Measurements from ENCODE around the gene ABHD2.
"Not testable (repeated sequence)": the region's sequence is repeated elsewhere in the genome, so short reads cannot be mapped to it uniquely, and the experiment has no call there.

Gene ABHD2

DNA sequence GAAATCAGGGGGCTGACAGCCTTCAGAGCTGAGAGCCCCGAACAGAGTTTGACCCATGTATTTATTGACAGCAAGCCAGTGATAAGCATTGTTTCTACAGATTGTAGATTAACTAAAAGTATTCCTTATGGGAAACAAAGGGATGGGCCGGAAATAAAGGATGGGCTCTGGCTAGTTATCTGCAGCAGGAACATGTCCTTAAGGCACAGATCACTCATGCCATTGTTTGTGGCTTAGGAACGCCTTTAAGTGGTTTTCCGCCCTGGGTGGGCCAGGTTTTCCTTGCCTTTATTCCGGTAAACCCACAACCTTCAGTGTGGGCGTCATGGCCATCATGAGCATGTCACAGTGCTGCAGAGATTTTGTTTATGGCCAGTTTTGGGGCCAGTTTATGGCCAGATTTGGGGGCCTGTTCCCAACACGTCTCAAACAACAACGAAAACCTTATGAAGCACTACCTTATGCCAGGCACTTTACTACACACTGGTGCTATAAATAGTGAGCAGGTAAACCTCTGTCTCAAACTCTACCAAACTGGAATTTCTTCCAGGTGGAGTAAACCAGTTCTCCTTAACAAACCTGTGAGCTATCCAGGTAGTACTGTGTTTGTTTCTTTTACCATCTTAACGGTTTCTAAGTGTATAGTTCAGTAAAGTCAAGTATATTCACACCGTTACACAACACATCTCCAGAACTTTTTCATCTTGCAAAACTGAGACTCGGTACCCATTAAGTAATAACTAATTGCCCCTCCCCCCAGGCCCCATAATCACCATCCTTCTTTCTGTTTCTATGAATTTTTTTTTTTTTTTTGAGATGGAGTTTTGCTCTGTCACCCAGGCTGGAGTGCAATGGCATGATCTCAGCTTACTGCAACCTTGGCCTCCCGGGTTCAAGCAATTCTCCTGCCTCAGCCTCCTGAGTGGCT lies 151.9 kb downstream of the ABHD2 start:
- not testable (repeated sequence) for H3K9ac ChIP-seq, H3K4me3 ChIP-seq, H3K27me3 ChIP-seq

DNA sequence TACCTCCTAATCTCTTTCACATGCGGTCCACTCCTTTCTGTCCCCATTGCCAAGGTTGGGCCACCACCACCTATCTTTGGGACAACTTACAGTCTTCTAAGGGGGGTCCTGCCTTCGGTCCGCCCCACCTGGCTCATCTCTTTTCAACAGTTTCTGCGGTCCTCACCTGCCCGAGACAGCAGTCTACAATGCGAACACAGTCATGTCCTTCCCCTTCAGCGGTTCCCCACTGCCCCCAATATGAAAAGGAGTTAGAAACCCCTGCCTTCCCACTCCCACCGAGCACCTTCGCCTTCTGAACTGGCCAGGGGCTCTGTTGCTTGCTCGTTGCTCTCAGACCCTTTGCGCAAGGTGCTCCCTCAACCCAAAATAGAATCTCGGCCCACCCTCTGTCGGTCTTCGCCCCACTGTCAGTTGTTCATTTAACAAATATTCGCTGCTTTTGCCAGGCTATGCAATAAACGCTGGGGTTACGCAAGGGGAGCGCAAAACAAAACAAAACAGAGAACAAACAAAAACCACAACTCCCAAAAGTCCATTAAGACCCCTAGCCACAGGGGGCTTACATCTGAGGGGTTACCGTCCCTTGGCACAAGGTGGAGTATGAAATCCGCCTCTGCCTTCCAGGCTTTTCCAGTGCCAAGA lies 154.9 kb downstream of the ABHD2 start:
- H3K36me3 ChIP-seq: peaks cover under 1 to 26% (median 16%) of the 10 kb centered on the region in 11 experiments; a peak in 21 of 22 replicates
- peak in 8 of 11 experiments; percentile 42 to 91 (median 64); a peak in 13 of 22 replicates for TF ChIP-seq Cebpa-rat (IDR thresholded peaks at IDR 0.05)
- H3K9me3 ChIP-seq (replicated peaks in 1 of 11): peaks cover 0 to 20% (median 12%) of the 10 kb centered on the region in 11 experiments; a peak in 15 of 22 replicates
- peaks cover 21 to 36% (median 31%) of the 10 kb centered on the region in 10 experiments for H3K4me1 ChIP-seq
- peak overlapping the region; percentile 69 to 94 (median 90) for H3K4me2 ChIP-seq
- H3K27ac ChIP-seq: peak overlapping the region; percentile 17 to 85 (median 81); a peak in 20 of 22 replicates
- H3K4me3 ChIP-seq: peak overlapping the region; percentile 74 to 89 (median 80)
- H3K9ac ChIP-seq: peak overlapping the region; percentile 74 to 88 (median 83)
- peaks cover 0 to 8% (median 0%) of the 10 kb centered on the region in 11 experiments; a peak in 1 of 22 replicates for H4K20me1 ChIP-seq
- no peaks in the 10 kb centered on the region for H3K27me3 ChIP-seq

More for the DNA sequence above, 151.9 kb downstream of the ABHD2 start:
- TF ChIP-seq Cebpa-rat (IDR thresholded peaks at IDR 0.05): peak in 1 of 11 experiments; percentile 30; a peak in 1 of 22 replicates
- H3K36me3 ChIP-seq, H4K20me1 ChIP-seq, H3K4me2 ChIP-seq, H3K27ac ChIP-seq: not testable (repeated sequence)
- H3K4me1 ChIP-seq: peaks cover 7 to 16% (median 14%) of the 10 kb centered on the region in 10 experiments
- H3K9me3 ChIP-seq (replicated peaks in 1 of 11): peaks cover 0 to 20% (median 12%) of the 10 kb centered on the region in 11 experiments; a peak in 15 of 22 replicates

DNA sequence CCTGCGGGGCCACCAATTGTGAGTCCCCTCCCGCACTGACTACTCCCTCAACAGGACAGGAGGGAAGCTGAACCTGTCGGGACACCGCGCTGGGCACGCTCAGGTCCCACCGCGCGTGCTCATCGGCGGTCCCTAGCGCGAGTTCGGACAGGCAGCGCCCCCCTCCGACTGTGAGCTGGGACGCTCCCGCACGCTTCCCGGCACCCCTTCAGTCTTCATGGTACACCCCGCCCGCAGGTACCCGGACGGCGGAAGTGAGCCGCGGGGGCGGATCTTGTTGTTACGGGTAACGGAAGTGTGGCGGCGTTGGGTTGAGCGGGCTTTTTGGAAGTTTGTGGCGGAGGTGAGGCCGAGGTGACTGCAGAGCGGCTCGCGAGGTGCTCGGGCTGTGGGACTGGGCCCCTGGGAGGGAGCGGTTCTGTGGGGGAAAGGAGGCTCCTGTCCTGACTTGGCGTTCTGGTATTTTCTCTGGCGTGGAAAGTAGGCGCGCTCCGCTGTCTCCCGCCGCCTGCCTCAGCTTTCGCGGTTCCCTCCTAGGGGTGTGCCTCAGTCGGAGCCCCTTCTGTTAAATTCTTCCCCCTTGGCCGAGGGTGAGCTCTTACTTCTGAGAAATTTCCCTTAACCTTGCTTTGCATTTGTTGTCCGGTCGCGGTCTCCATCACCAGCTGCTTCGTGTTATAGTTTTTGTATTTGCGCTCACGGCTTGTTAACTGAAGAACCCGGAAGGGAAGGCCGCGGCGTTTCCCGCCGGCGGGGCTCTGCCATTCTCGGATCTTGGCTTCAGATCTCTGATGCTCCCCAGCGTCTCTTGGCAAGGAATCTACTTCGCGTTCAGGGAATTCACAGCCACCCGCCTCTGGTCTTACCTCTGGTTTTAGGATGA lies 155.7 kb downstream of the ABHD2 start, which contains the start of gene FANCI:
TSS of gene FANCI (plus strand) at position 289 of the 883 bp plus-strand sequence. CDS start 3,669 bp downstream, outside the sequence.
- no peaks in the 10 kb centered on the region for H3K27me3 ChIP-seq
- TF ChIP-seq Cebpa-rat (IDR thresholded peaks at IDR 0.05): no peak
- H3K4me3 ChIP-seq: peak within 1 kb of the TSS; percentile 74 to 89 (median 80)
- H4K20me1 ChIP-seq: peaks cover 0 to 8% (median 0%) of the 10 kb centered on the region in 11 experiments; a peak in 1 of 22 replicates
- peaks cover 8 to 34% (median 24%) of the 10 kb centered on the region in 11 experiments; a peak in 21 of 22 replicates for H3K36me3 ChIP-seq
- H3K4me1 ChIP-seq: peaks cover 21 to 36% (median 31%) of the 10 kb centered on the region in 10 experiments
- peak within 1 kb of the TSS; percentile 17 to 85 (median 81); a peak in 20 of 22 replicates for H3K27ac ChIP-seq
- peaks cover 0 to 18% (median 14%) of the 10 kb centered on the region in 11 experiments; a peak in 15 of 22 replicates for H3K9me3 ChIP-seq (replicated peaks in 1 of 11)
- H3K4me2 ChIP-seq: peak within 1 kb of the TSS; percentile 69 to 94 (median 90)
- peak within 1 kb of the TSS; percentile 74 to 88 (median 83) for H3K9ac ChIP-seq

- Histone ChIP-seq H3K4me3 (peak overlapping the region; percentile 74 to 89 (median 80)), H3K9ac (peak overlapping the region; percentile 74 to 88 (median 83))
Observed at GRCh38 chr15:89244574-89244903, 156.3 kb downstream of the ABHD2 start.

DNA sequence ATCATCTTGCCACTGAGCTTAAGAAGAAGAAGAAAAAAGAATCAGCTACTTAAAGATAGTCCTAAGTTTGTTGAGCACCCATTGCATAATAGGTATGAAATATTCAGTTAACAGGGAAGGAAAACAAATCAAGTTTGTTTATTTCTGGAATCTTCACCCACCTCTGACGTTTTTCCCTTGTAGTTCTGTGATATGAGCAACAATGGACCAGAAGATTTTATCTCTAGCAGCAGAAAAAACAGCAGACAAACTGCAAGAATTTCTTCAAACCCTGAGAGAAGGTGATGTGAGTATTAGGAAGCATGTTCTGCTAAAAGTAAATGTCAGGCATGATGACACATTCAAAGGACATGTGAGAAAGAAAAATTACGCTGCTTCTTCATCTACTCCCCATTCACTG lies 159.2 kb downstream of the ABHD2 start:
- H3K36me3 ChIP-seq: peaks cover 8 to 64% (median 53%) of the 10 kb centered on the region in 11 experiments; a peak in 21 of 22 replicates

More at GRCh38 chr15:89244574-89244903, 156.3 kb downstream of the ABHD2 start:
- no peak for TF ChIP-seq Cebpa-rat (IDR thresholded peaks at IDR 0.05)
- Histone ChIP-seq H3K27ac (peak overlapping the region in 9 of 11 experiments; percentile 67 to 85 (median 82); a peak in 18 of 22 replicates), H3K4me1 (peaks cover 21 to 36% (median 31%) of the 10 kb centered on the region in 10 experiments), H3K27me3 (no peaks in the 10 kb centered on the region), H4K20me1 (peaks cover 0 to 8% (median 0%) of the 10 kb centered on the region in 11 experiments; a peak in 1 of 22 replicates), H3K9me3 (replicated peaks in 1 of 11) (peaks cover 4 to 19% (median 14%) of the 10 kb centered on the region in 11 experiments; a peak in 20 of 22 replicates), H3K4me2 (peak overlapping the region; percentile 69 to 94 (median 90)), H3K36me3 (peaks cover 8 to 40% (median 30%) of the 10 kb centered on the region in 11 experiments; a peak in 21 of 22 replicates)

DNA sequence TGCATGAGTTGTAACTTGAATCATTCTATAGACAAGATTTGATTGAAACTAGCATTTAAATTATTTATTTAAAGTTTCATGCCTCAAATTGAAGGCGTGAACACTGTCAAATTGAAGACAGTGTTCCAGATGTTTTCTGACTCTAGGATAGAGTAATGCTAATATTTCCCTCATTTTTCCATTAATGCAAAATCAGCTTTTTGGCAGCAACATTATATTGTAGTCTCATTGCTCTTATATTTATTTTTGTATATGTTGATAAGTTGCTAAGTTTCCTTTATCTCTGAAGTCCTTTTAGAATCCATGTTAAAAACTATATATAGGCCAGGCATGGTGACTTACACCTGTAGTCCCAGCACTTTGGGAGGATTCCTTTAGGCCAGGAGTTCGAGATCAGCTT lies 160.3 kb downstream of the ABHD2 start:
- no peak for TF ChIP-seq Cebpa-rat (IDR thresholded peaks at IDR 0.05)
- Histone ChIP-seq H3K4me2 (no peak overlapping the region), H3K9ac (no peak overlapping the region), H3K27ac (no peak overlapping the region), H3K9me3 (replicated peaks in 1 of 11) (peaks cover 0 to 17% (median 5%) of the 10 kb centered on the region in 11 experiments; a peak in 13 of 22 replicates), H3K4me1 (peaks cover 20 to 29% (median 23%) of the 10 kb centered on the region in 10 experiments), H3K36me3 (peaks cover 8 to 76% (median 63%) of the 10 kb centered on the region in 11 experiments; a peak in 21 of 22 replicates), H4K20me1 (peaks cover 0 to 8% (median 0%) of the 10 kb centered on the region in 11 experiments; a peak in 1 of 22 replicates), H3K4me3 (no peak overlapping the region), H3K27me3 (no peaks in the 10 kb centered on the region)

More for the DNA sequence above, 159.2 kb downstream of the ABHD2 start:
- TF ChIP-seq Cebpa-rat (IDR thresholded peaks at IDR 0.05): no peak
- Histone ChIP-seq H3K4me1 (peaks cover 21 to 36% (median 31%) of the 10 kb centered on the region in 10 experiments), H3K9me3 (replicated peaks in 1 of 11) (peaks cover 0 to 17% (median 5%) of the 10 kb centered on the region in 11 experiments; a peak in 13 of 22 replicates), H3K4me2 (no peak overlapping the region), H4K20me1 (peaks cover 0 to 8% (median 0%) of the 10 kb centered on the region in 11 experiments; a peak in 1 of 22 replicates), H3K4me3 (no peak overlapping the region), H3K9ac (no peak overlapping the region), H3K27me3 (no peaks in the 10 kb centered on the region), H3K27ac (no peak overlapping the region)

DNA sequence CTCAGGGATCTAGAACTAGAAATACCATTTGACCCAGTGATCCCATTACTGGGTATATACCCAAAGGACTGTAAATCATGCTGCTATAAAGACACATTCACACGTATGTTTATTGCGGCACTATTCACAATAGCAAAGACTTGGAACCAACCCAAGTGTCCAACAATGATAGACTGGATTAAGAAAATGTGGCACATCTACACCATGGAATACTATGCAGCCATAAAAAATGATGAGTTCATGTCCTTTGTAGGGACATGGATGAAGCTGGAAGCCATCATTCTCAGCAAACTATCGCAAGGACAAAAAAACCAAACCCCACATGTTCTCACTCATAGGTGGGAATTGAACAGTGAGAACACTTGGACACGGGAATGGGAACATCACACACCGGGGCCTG lies 161.9 kb downstream of the ABHD2 start:
- not testable (repeated sequence) for H4K20me1 ChIP-seq, H3K9ac ChIP-seq, H3K27ac ChIP-seq, H3K27me3 ChIP-seq, H3K4me3 ChIP-seq, H3K4me2 ChIP-seq
- Histone ChIP-seq H3K9me3 (replicated peaks in 1 of 11) (peaks cover 0 to 17% (median 5%) of the 10 kb centered on the region in 11 experiments; a peak in 14 of 22 replicates), H3K36me3 (peaks cover 16 to 91% (median 78%) of the 10 kb centered on the region in 11 experiments), H3K4me1 (peaks cover 14 to 22% (median 16%) of the 10 kb centered on the region in 10 experiments)

All from BLaER1 treated with 17β-estradiol and CSF1 and Interleukin-3, amounts not matched to agents 10 nM and 100 nM (cell line).